Measurements from ENCODE around the gene PNPT1. TPM values are rescaled to one million over a fixed set of nuclear protein-coding genes. Genes with fewer than 3 reads are reported as not detected.
"Not testable (repeated sequence)": the region's sequence is repeated elsewhere in the genome, so short reads cannot be mapped to it uniquely, and the experiment has no call there.

Gene PNPT1
- 27.4 TPM for total RNA-seq
- long read RNA-seq, full-length matches to known transcripts, result 75 of 95 reads
- long read RNA-seq, partial matches to known transcripts, result 1 of 95 reads
- long read RNA-seq, other reads (novel, unspliced or antisense), result 19 of 95 reads

GRCh38 chr2:55693181-55694125, at the start of gene PNPT1:
TSS of gene PNPT1 (minus strand) at chr2:55693844. CDS start at chr2:55693823, 21 bp downstream.
- Histone ChIP-seq H3K27me3 (ENCODE audit: low read depth) (peaks cover 9% of the 10 kb centered on the region), H3K9me3 (replicated peaks) (no peaks in the 10 kb centered on the region), H3K4me3 (peak within 1 kb of the TSS; percentile 77), H3K27ac (replicated peaks) (peak within 1 kb of the TSS; percentile 54), H3K36me3 (no peaks in the 10 kb centered on the region), H3K4me1 (peaks cover 17% of the 10 kb centered on the region)
- peak; percentile 93 for DNase-seq
- intact Hi-C loops (cut with micrococcal nuclease), result no loop called here
- no peak for TF ChIP-seq CTCF (IDR thresholded peaks at IDR 0.05; ENCODE audit: borderline replicate concordance)

- Histone ChIP-seq H3K36me3 (no peaks in the 10 kb centered on the region), H3K9me3 (replicated peaks) (no peaks in the 10 kb centered on the region), H3K27ac (replicated peaks) (no peak overlapping the region), H3K4me1 (no peaks in the 10 kb centered on the region), H3K4me3 (no peak overlapping the region), H3K27me3 (ENCODE audit: low read depth) (peaks cover 20% of the 10 kb centered on the region)
- intact Hi-C loops (cut with micrococcal nuclease), result no loop called here
- TF ChIP-seq CTCF (IDR thresholded peaks at IDR 0.05; ENCODE audit: borderline replicate concordance), result no peak
- DNase-seq, result no peak
Observed at GRCh38 chr2:55742996-55743395, 49.4 kb upstream of the PNPT1 start.

- H3K4me1 ChIP-seq; DNase-seq; H3K4me3 ChIP-seq; intact Hi-C loops (cut with micrococcal nuclease); H3K27ac ChIP-seq (replicated peaks); H3K36me3 ChIP-seq; H3K9me3 ChIP-seq (replicated peaks): not testable (repeated sequence)
- H3K27me3 ChIP-seq (ENCODE audit: low read depth), result peaks cover 11% of the 10 kb centered on the region
Observed at GRCh38 chr2:55736019-55736536, 42.4 kb upstream of the PNPT1 start.

GRCh38 chr2:55734726-55735125, 41.1 kb upstream of the PNPT1 start:
- intact Hi-C loops (cut with micrococcal nuclease), result no loop called here
- Histone ChIP-seq H3K4me3 (no peak overlapping the region), H3K27ac (replicated peaks) (no peak overlapping the region), H3K27me3 (ENCODE audit: low read depth) (peaks cover 11% of the 10 kb centered on the region), H3K4me1 (no peaks in the 10 kb centered on the region), H3K9me3 (replicated peaks) (no peaks in the 10 kb centered on the region), H3K36me3 (no peaks in the 10 kb centered on the region)
- TF ChIP-seq CTCF (IDR thresholded peaks at IDR 0.05; ENCODE audit: borderline replicate concordance), result no peak
- DNase-seq, result no peak

GRCh38 chr2:55733335-55733734, 39.7 kb upstream of the PNPT1 start:
- Histone ChIP-seq H3K27me3 (ENCODE audit: low read depth) (peaks cover 11% of the 10 kb centered on the region), H3K27ac (replicated peaks) (peak overlapping the region; percentile 33), H3K4me1 (no peaks in the 10 kb centered on the region), H3K36me3 (no peaks in the 10 kb centered on the region), H3K9me3 (replicated peaks) (no peaks in the 10 kb centered on the region), H3K4me3 (no peak overlapping the region)
- no peak for DNase-seq
- intact Hi-C loops (cut with micrococcal nuclease), result no loop called here
- TF ChIP-seq CTCF (IDR thresholded peaks at IDR 0.05; ENCODE audit: borderline replicate concordance), result no peak

- H3K27ac ChIP-seq (replicated peaks), result peak overlapping the region; percentile 33
- H3K4me1 ChIP-seq, result no peaks in the 10 kb centered on the region
- H3K27me3 ChIP-seq (ENCODE audit: low read depth), result peaks cover 11% of the 10 kb centered on the region
- DNase-seq, result no peak
- H3K9me3 ChIP-seq (replicated peaks), result no peaks in the 10 kb centered on the region
- no peak for TF ChIP-seq CTCF (IDR thresholded peaks at IDR 0.05; ENCODE audit: borderline replicate concordance)
- no peak overlapping the region for H3K4me3 ChIP-seq
- intact Hi-C loops (cut with micrococcal nuclease), result no loop called here
- no peaks in the 10 kb centered on the region for H3K36me3 ChIP-seq
Observed at GRCh38 chr2:55732854-55733253, 39.2 kb upstream of the PNPT1 start.

Data from left ventricle myocardium inferior (tissue), 1 donor.